Measurements from ENCODE around the gene ENTPD2. TPM values are rescaled to one million over a fixed set of nuclear protein-coding genes. Genes with fewer than 3 reads are reported as not detected.
A peak's percentile ranks its signal among the peaks of the same experiment; 100 is the strongest.

The ENTPD2 gene
- total and polyA plus RNA-seq, 8 donors: 0.71 to 4.7 (median 2.4) TPM

DNA sequence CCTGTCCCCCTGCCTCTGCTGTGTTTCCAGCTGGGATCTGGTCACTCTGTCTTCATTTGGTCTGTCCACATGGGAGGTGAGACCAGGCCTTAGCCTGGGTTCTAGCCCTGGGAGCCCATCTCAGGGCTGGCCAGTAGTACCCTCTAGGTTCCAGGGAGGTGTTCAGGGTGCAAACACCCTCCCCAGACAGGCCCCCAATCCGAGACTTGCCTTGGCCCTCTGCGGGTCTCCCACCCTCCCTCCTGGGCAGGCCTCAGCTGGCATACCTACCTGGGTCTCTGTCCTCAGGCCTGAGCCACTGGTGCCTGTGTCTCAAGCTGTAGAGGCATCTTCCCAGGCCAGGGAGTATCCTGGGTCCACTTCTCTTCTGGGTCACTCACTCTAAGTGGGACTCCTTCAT lies 17.4 kb upstream of the ENTPD2 start:
- peak overlapping the region in 1 of 2 donors; percentile 41 for H3K4me3 ChIP-seq
- TF ChIP-seq, protein P1, sequence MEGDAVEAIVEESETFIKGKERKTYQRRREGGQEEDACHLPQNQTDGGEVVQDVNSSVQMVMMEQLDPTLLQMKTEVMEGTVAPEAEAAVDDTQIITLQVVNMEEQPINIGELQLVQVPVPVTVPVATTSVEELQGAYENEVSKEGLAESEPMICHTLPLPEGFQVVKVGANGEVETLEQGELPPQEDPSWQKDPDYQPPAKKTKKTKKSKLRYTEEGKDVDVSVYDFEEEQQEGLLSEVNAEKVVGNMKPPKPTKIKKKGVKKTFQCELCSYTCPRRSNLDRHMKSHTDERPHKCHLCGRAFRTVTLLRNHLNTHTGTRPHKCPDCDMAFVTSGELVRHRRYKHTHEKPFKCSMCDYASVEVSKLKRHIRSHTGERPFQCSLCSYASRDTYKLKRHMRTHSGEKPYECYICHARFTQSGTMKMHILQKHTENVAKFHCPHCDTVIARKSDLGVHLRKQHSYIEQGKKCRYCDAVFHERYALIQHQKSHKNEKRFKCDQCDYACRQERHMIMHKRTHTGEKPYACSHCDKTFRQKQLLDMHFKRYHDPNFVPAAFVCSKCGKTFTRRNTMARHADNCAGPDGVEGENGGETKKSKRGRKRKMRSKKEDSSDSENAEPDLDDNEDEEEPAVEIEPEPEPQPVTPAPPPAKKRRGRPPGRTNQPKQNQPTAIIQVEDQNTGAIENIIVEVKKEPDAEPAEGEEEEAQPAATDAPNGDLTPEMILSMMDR (IDR thresholded peaks at IDR 0.05): no peak
- H3K4me1 ChIP-seq: peaks cover 11 to 30% of the 10 kb centered on the region in 2 donors
- peak overlapping the region in 1 of 2 donors; percentile 53 for H3K27ac ChIP-seq
- intact Hi-C loops (cut with DNase I): no loop called here
- H3K27me3 ChIP-seq: peaks cover 0 to 21% of the 10 kb centered on the region in 2 donors
- ATAC-seq (no peak), DNase-seq (no peak)
- no peaks in the 10 kb centered on the region for H3K9me3 ChIP-seq
- H3K36me3 ChIP-seq: no peaks in the 10 kb centered on the region

GRCh38 chr9:137070906-137071275 lies 17.0 kb upstream of the ENTPD2 start:
- peak overlapping the region; percentile 53 to 76 for H3K27ac ChIP-seq
- H3K4me3 ChIP-seq: peak overlapping the region; percentile 29 to 41
- intact Hi-C loops (cut with DNase I): no loop called here
- peaks cover 11 to 30% of the 10 kb centered on the region in 2 donors for H3K4me1 ChIP-seq
- ATAC-seq (peak; percentile 30), DNase-seq (no peak)
- no peaks in the 10 kb centered on the region for H3K9me3 ChIP-seq
- H3K27me3 ChIP-seq: peaks cover 0 to 21% of the 10 kb centered on the region in 2 donors
- TF ChIP-seq, protein P1 (IDR thresholded peaks at IDR 0.05): peak in 1 of 2 donors; percentile 25
- no peaks in the 10 kb centered on the region for H3K36me3 ChIP-seq

DNA sequence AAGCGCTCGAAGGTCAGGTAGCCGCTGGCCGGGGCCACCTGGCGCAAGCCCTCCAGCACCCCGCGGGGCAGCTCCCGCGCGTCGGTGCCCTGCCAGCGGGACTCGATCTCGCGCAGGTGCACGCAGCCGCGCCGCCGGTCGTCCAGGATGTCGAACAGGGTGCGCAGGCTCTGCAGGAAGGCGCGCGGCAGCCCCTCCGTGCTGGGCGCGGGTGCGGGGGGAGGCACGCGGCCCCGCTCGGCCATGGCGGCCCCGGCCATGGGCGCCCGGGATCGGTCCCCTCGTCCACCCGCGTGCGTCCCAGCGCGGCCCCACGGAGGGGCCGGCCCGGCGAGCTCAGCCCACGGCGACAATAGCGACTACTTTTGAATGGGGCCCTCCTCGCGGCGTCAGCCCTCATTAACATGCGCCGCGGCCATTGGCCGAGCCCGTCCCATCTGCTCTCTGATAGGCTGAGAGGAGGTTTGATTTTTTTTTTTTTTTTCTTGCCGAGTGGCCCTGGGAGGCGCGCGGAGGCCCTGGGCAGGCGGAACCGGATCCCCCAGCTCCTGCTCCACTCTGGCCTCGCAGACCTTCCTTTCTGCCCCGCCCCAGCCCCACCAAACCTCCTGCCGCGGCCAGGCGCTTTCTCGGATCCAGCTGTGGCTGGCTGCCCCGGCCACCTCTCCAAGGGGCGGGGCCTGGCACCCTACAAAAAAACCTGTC lies 16.5 kb upstream of the ENTPD2 start, which contains the start of gene SAPCD2:
Gene SAPCD2, minus strand, starts transcription at position 357 of the 705 bp plus-strand sequence. Its CDS starts 97 bp downstream, at position 260.
- DNase-seq (peak; percentile 81 to 93 (median 91)), ATAC-seq (peak; percentile 93)
- Histone ChIP-seq H3K4me3 (peak within 1 kb of the TSS; percentile 29 to 41), H3K36me3 (no peaks in the 10 kb centered on the region), H3K27ac (peak within 1 kb of the TSS; percentile 53 to 76), H3K4me1 (peaks cover 11 to 30% of the 10 kb centered on the region in 2 donors), H3K27me3 (peaks cover 0 to 21% of the 10 kb centered on the region in 2 donors), H3K9me3 (no peaks in the 10 kb centered on the region)
- intact Hi-C loops (cut with DNase I): no loop called here
- TF ChIP-seq, protein P1 (IDR thresholded peaks at IDR 0.05): no peak

- intact Hi-C loops (cut with DNase I): loop anchor here in 1 of 2 donors (10.0 kb wide), 1 partner anchor 285 kb away; no protein-coding TSS in a partner anchor
- DNase-seq: no peak
- Histone ChIP-seq H3K36me3 (no peaks in the 10 kb centered on the region), H3K27ac (no peak overlapping the region), H3K9me3 (no peaks in the 10 kb centered on the region), H3K4me3 (peak overlapping the region in 1 of 2 donors; percentile 41), H3K4me1 (peaks cover 11 to 30% of the 10 kb centered on the region in 2 donors), H3K27me3 (peaks cover 0 to 21% of the 10 kb centered on the region in 2 donors)
- TF ChIP-seq, protein P1 (IDR thresholded peaks at IDR 0.05): no peak
- no peak for ATAC-seq
These were observed 15.7 kb upstream of the ENTPD2 start for GRCh38 chr9:137069508-137070091.
